ENCODE data around the gene TPD52L1. TPM values are rescaled to one million over a fixed set of nuclear protein-coding genes. Genes with fewer than 3 reads are reported as not detected.

TPD52L1 gene
- total and polyA plus RNA-seq, 2 experiments from 2014 or later, result 171 to 182 TPM

GRCh38 chr6:125175466-125176048 is 22.0 kb downstream of the TPD52L1 start:
- Histone ChIP-seq H2AFZ (no peak overlapping the region), H3K79me2 (peaks cover 3% of the 10 kb centered on the region), H3K27me3 (no peaks in the 10 kb centered on the region), H3K4me3 (no peak overlapping the region), H3K9me2 (replicated peaks; ENCODE audit: insufficient read depth) (no peaks in the 10 kb centered on the region), H3K9me3 (ENCODE audit: low read depth) (no peaks in the 10 kb centered on the region), H4K20me1 (ENCODE audit: insufficient read depth, poor library complexity, severe bottlenecking) (no peaks in the 10 kb centered on the region), H3K4me2 (no peak overlapping the region), H3K36me3 (replicated peaks; ENCODE audit: insufficient read depth, low read depth) (no peaks in the 10 kb centered on the region), H3K27ac (no peak overlapping the region), H3K4me1 (ENCODE audit: insufficient read depth) (no peaks in the 10 kb centered on the region)
- WGBS (ENCODE audit: low lambda C conversion rate, missing lambda C conversion rate), result 85% methylated on average over 1 of the region's 1 CpG
- no peak for TF ChIP-seq CTCF (IDR thresholded peaks at IDR 0.05; ENCODE audit: poor library complexity)
- TF ChIP-seq EZH2 (IDR thresholded peaks at IDR 0.05; ENCODE audit: borderline replicate concordance), result no peak
- TF ChIP-seq EZH2phosphoT487 (IDR thresholded peaks at IDR 0.05; ENCODE audit: low read depth, severe bottlenecking, unreplicated experiment), result no peak
- no peak for DNase-seq (ENCODE audit: low spot score)

GRCh38 chr6:125182237-125183008 is 28.9 kb downstream of the TPD52L1 start:
- Histone ChIP-seq H3K4me2 (no peak overlapping the region), H3K9me2 (replicated peaks; ENCODE audit: insufficient read depth) (no peaks in the 10 kb centered on the region), H3K9me3 (ENCODE audit: low read depth) (no peaks in the 10 kb centered on the region), H2AFZ (no peak overlapping the region), H3K27ac (no peak overlapping the region), H3K79me2 (no peaks in the 10 kb centered on the region), H4K20me1 (ENCODE audit: insufficient read depth, poor library complexity, severe bottlenecking) (no peaks in the 10 kb centered on the region), H3K27me3 (no peaks in the 10 kb centered on the region), H3K36me3 (replicated peaks; ENCODE audit: insufficient read depth, low read depth) (no peaks in the 10 kb centered on the region), H3K4me3 (no peak overlapping the region), H3K4me1 (ENCODE audit: insufficient read depth) (no peaks in the 10 kb centered on the region)
- DNase-seq (ENCODE audit: low spot score), result no peak
- no peak for TF ChIP-seq EZH2phosphoT487 (IDR thresholded peaks at IDR 0.05; ENCODE audit: low read depth, severe bottlenecking, unreplicated experiment)
- TF ChIP-seq CTCF (IDR thresholded peaks at IDR 0.05; ENCODE audit: poor library complexity), result no peak
- TF ChIP-seq EZH2 (IDR thresholded peaks at IDR 0.05; ENCODE audit: borderline replicate concordance), result no peak
- 80% methylated on average over 6 of the region's 6 CpGs for WGBS (ENCODE audit: low lambda C conversion rate, missing lambda C conversion rate)

- Histone ChIP-seq H3K4me1 (ENCODE audit: insufficient read depth) (no peaks in the 10 kb centered on the region), H3K27ac (no peak overlapping the region), H3K4me3 (no peak overlapping the region), H3K9me2 (replicated peaks; ENCODE audit: insufficient read depth) (no peaks in the 10 kb centered on the region), H4K20me1 (ENCODE audit: insufficient read depth, poor library complexity, severe bottlenecking) (no peaks in the 10 kb centered on the region), H3K36me3 (replicated peaks; ENCODE audit: insufficient read depth, low read depth) (no peaks in the 10 kb centered on the region), H3K79me2 (no peaks in the 10 kb centered on the region), H2AFZ (no peak overlapping the region), H3K4me2 (no peak overlapping the region), H3K9me3 (ENCODE audit: low read depth) (no peaks in the 10 kb centered on the region), H3K27me3 (no peaks in the 10 kb centered on the region)
- no peak for DNase-seq (ENCODE audit: low spot score)
- TF ChIP-seq CTCF (IDR thresholded peaks at IDR 0.05; ENCODE audit: poor library complexity), result no peak
- TF ChIP-seq EZH2 (IDR thresholded peaks at IDR 0.05; ENCODE audit: borderline replicate concordance), result no peak
- TF ChIP-seq EZH2phosphoT487 (IDR thresholded peaks at IDR 0.05; ENCODE audit: low read depth, severe bottlenecking, unreplicated experiment), result no peak
- 95% methylated on average over 6 of the region's 6 CpGs for WGBS (ENCODE audit: low lambda C conversion rate, missing lambda C conversion rate)
Observed at GRCh38 chr6:125183391-125183790, 29.8 kb downstream of the TPD52L1 start.

Data from hepatocyte (in vitro differentiated cells).